ENCODE measurements around the gene PMEPA1.

PMEPA1 gene

GRCh38 chr20:57611586-57612311 is 98.1 kb downstream of the PMEPA1 start:
- Histone ChIP-seq H2BK5ac (ENCODE audit: low read length) (no peak overlapping the region), H3K4me3 (ENCODE audit: low read length in 2 of 2) (no peak overlapping the region), H3K23ac (ENCODE audit: low read depth, low read length, poor library complexity) (no peak overlapping the region), H3K9ac (ENCODE audit: low read depth, low read length, poor library complexity) (no peak overlapping the region), H3K4me1 (ENCODE audit: control insufficient read depth in 2 of 2, insufficient read depth in 1 of 2, low read depth in 1 of 2, low read length in 2 of 2) (peaks cover 0 to 1% of the 10 kb centered on the region in 2 donors), H3K36me3 (replicated peaks in 1 of 2; ENCODE audit: control insufficient read depth in 2 of 2, insufficient read depth in 2 of 2, low read length in 2 of 2) (no peaks in the 10 kb centered on the region), H2BK15ac (ENCODE audit: low read length) (no peak overlapping the region), H3K9me3 (replicated peaks in 1 of 2; ENCODE audit: control insufficient read depth in 2 of 2, insufficient read depth in 1 of 2, low read depth in 1 of 2, low read length in 2 of 2) (no peaks in the 10 kb centered on the region), H3K14ac (ENCODE audit: low read length) (no peak overlapping the region), H2AK5ac (ENCODE audit: low read depth, low read length) (peak overlapping the region; percentile 40), H3K4me2 (ENCODE audit: insufficient read depth, low read length, poor library complexity, severe bottlenecking) (no peak overlapping the region), H4K8ac (ENCODE audit: low read depth, low read length) (no peak overlapping the region), H3K27ac (replicated peaks; ENCODE audit: low read length) (no peak overlapping the region), H3K4ac (ENCODE audit: low read length) (no peak overlapping the region), H3K18ac (ENCODE audit: low read length) (no peak overlapping the region), H2AFZ (ENCODE audit: low read length) (no peak overlapping the region), H4K91ac (ENCODE audit: low read depth, low read length, poor library complexity) (no peak overlapping the region), H2BK12ac (ENCODE audit: low read length) (no peak overlapping the region), H3K79me1 (ENCODE audit: low read depth, low read length) (no peaks in the 10 kb centered on the region), H2BK120ac (ENCODE audit: low read depth, low read length) (no peak overlapping the region), H3K27me3 (ENCODE audit: control insufficient read depth in 3 of 3, insufficient read depth in 3 of 3, low read depth in 1 of 3, low read length in 3 of 3) (peaks cover 0 to 16% (median 0%) of the 10 kb centered on the region in 3 experiments)
- no CpG with 5 or more reads among the region's 18 CpGs for WGBS, 2 donors (ENCODE audit: extremely low coverage in 2 of 2, insufficient read length in 2 of 2, insufficient replicate concordance in 1 of 2)
- no peak for DNase-seq (ENCODE audit: low spot score)

- no CpG with 5 or more reads among the region's 18 CpGs for WGBS, 2 donors (ENCODE audit: extremely low coverage in 2 of 2, insufficient read length in 2 of 2, insufficient replicate concordance in 1 of 2)
- H3K27me3 ChIP-seq (ENCODE audit: control insufficient read depth in 3 of 3, insufficient read depth in 3 of 3, low read depth in 1 of 3, low read length in 3 of 3) = peaks cover 0 to 20% (median 0%) of the 10 kb centered on the region in 3 experiments
- no peak for DNase-seq (ENCODE audit: low spot score)
Observed at GRCh38 chr20:57610261-57610952, 99.4 kb downstream of the PMEPA1 start.

GRCh38 chr20:57609842-57610167 is 100.0 kb downstream of the PMEPA1 start:
- Histone ChIP-seq H3K23ac (ENCODE audit: low read depth, low read length, poor library complexity) (no peak overlapping the region), H3K4me1 (ENCODE audit: control insufficient read depth in 2 of 2, insufficient read depth in 1 of 2, low read depth in 1 of 2, low read length in 2 of 2) (peaks cover 0 to 1% of the 10 kb centered on the region in 2 donors), H3K18ac (ENCODE audit: low read length) (no peak overlapping the region), H2BK12ac (ENCODE audit: low read length) (no peak overlapping the region), H2BK15ac (ENCODE audit: low read length) (no peak overlapping the region), H2BK5ac (ENCODE audit: low read length) (no peak overlapping the region), H3K4ac (ENCODE audit: low read length) (no peak overlapping the region), H4K8ac (ENCODE audit: low read depth, low read length) (no peak overlapping the region), H3K79me1 (ENCODE audit: low read depth, low read length) (no peaks in the 10 kb centered on the region), H3K4me3 (ENCODE audit: low read length in 2 of 2) (no peak overlapping the region), H3K9me3 (replicated peaks in 1 of 2; ENCODE audit: control insufficient read depth in 2 of 2, insufficient read depth in 1 of 2, low read depth in 1 of 2, low read length in 2 of 2) (no peaks in the 10 kb centered on the region), H2BK120ac (ENCODE audit: low read depth, low read length) (no peak overlapping the region), H2AFZ (ENCODE audit: low read length) (no peak overlapping the region), H3K9ac (ENCODE audit: low read depth, low read length, poor library complexity) (no peak overlapping the region), H3K14ac (ENCODE audit: low read length) (no peak overlapping the region), H4K91ac (ENCODE audit: low read depth, low read length, poor library complexity) (no peak overlapping the region), H3K4me2 (ENCODE audit: insufficient read depth, low read length, poor library complexity, severe bottlenecking) (no peak overlapping the region), H3K36me3 (replicated peaks in 1 of 2; ENCODE audit: control insufficient read depth in 2 of 2, insufficient read depth in 2 of 2, low read length in 2 of 2) (no peaks in the 10 kb centered on the region), H3K27ac (replicated peaks; ENCODE audit: low read length) (no peak overlapping the region), H2AK5ac (ENCODE audit: low read depth, low read length) (no peak overlapping the region), H3K27me3 (ENCODE audit: control insufficient read depth in 3 of 3, insufficient read depth in 3 of 3, low read depth in 1 of 3, low read length in 3 of 3) (peaks cover 0 to 19% (median 0%) of the 10 kb centered on the region in 3 experiments)
- no CpG with 5 or more reads among the region's 8 CpGs for whole genome bisulfite sequencing, 2 donors (ENCODE audit: extremely low coverage in 2 of 2, insufficient read length in 2 of 2, insufficient replicate concordance in 1 of 2)
- DNase-seq (ENCODE audit: low spot score) = no peak

More at GRCh38 chr20:57610261-57610952, 99.4 kb downstream of the PMEPA1 start:
- Histone ChIP-seq H3K4ac (ENCODE audit: low read length) (no peak overlapping the region), H3K4me3 (ENCODE audit: low read length in 2 of 2) (no peak overlapping the region), H3K4me2 (ENCODE audit: insufficient read depth, low read length, poor library complexity, severe bottlenecking) (no peak overlapping the region), H3K36me3 (replicated peaks in 1 of 2; ENCODE audit: control insufficient read depth in 2 of 2, insufficient read depth in 2 of 2, low read length in 2 of 2) (no peaks in the 10 kb centered on the region), H2BK5ac (ENCODE audit: low read length) (no peak overlapping the region), H2BK12ac (ENCODE audit: low read length) (no peak overlapping the region), H2AK5ac (ENCODE audit: low read depth, low read length) (no peak overlapping the region), H3K9ac (ENCODE audit: low read depth, low read length, poor library complexity) (no peak overlapping the region), H2AFZ (ENCODE audit: low read length) (no peak overlapping the region), H4K8ac (ENCODE audit: low read depth, low read length) (no peak overlapping the region), H2BK15ac (ENCODE audit: low read length) (no peak overlapping the region), H2BK120ac (ENCODE audit: low read depth, low read length) (no peak overlapping the region), H3K23ac (ENCODE audit: low read depth, low read length, poor library complexity) (peak overlapping the region; percentile 44), H4K91ac (ENCODE audit: low read depth, low read length, poor library complexity) (no peak overlapping the region), H3K27ac (replicated peaks; ENCODE audit: low read length) (no peak overlapping the region), H3K14ac (ENCODE audit: low read length) (no peak overlapping the region), H3K4me1 (ENCODE audit: control insufficient read depth in 2 of 2, insufficient read depth in 1 of 2, low read depth in 1 of 2, low read length in 2 of 2) (peaks cover 0 to 1% of the 10 kb centered on the region in 2 donors), H3K79me1 (ENCODE audit: low read depth, low read length) (no peaks in the 10 kb centered on the region), H3K18ac (ENCODE audit: low read length) (peak overlapping the region; percentile 53), H3K9me3 (replicated peaks in 1 of 2; ENCODE audit: control insufficient read depth in 2 of 2, insufficient read depth in 1 of 2, low read depth in 1 of 2, low read length in 2 of 2) (no peaks in the 10 kb centered on the region)

GRCh38 chr20:57609086-57609841 is 100.6 kb downstream of the PMEPA1 start:
- H2BK120ac ChIP-seq (ENCODE audit: low read depth, low read length) = no peak overlapping the region
- no CpG with 5 or more reads among the region's 16 CpGs for WGBS, 2 donors (ENCODE audit: extremely low coverage in 2 of 2, insufficient read length in 2 of 2, insufficient replicate concordance in 1 of 2)
- H3K27ac ChIP-seq (replicated peaks; ENCODE audit: low read length) = no peak overlapping the region
- no peaks in the 10 kb centered on the region for H3K36me3 ChIP-seq (replicated peaks in 1 of 2; ENCODE audit: control insufficient read depth in 2 of 2, insufficient read depth in 2 of 2, low read length in 2 of 2)
- H3K4me3 ChIP-seq (ENCODE audit: low read length in 2 of 2) = peak overlapping the region in 1 of 2 donors; percentile 37
- H2BK12ac ChIP-seq (ENCODE audit: low read length) = no peak overlapping the region
- H3K4me2 ChIP-seq (ENCODE audit: insufficient read depth, low read length, poor library complexity, severe bottlenecking) = no peak overlapping the region
- H3K18ac ChIP-seq (ENCODE audit: low read length) = peak overlapping the region; percentile 72
- H3K79me1 ChIP-seq (ENCODE audit: low read depth, low read length) = no peaks in the 10 kb centered on the region
- no peak for DNase-seq (ENCODE audit: low spot score)
- H3K14ac ChIP-seq (ENCODE audit: low read length) = peak overlapping the region; percentile 14
- H2AK5ac ChIP-seq (ENCODE audit: low read depth, low read length) = peak overlapping the region; percentile 32
- H2AFZ ChIP-seq (ENCODE audit: low read length) = no peak overlapping the region
- no peak overlapping the region for H3K23ac ChIP-seq (ENCODE audit: low read depth, low read length, poor library complexity)
- H4K91ac ChIP-seq (ENCODE audit: low read depth, low read length, poor library complexity) = no peak overlapping the region
- H3K9me3 ChIP-seq (replicated peaks in 1 of 2; ENCODE audit: control insufficient read depth in 2 of 2, insufficient read depth in 1 of 2, low read depth in 1 of 2, low read length in 2 of 2) = no peaks in the 10 kb centered on the region
- H3K4ac ChIP-seq (ENCODE audit: low read length) = no peak overlapping the region
- H3K27me3 ChIP-seq (ENCODE audit: control insufficient read depth in 3 of 3, insufficient read depth in 3 of 3, low read depth in 1 of 3, low read length in 3 of 3) = peaks cover 0 to 21% (median 0%) of the 10 kb centered on the region in 3 experiments
- no peak overlapping the region for H4K8ac ChIP-seq (ENCODE audit: low read depth, low read length)
- H2BK5ac ChIP-seq (ENCODE audit: low read length) = no peak overlapping the region
- H3K4me1 ChIP-seq (ENCODE audit: control insufficient read depth in 2 of 2, insufficient read depth in 1 of 2, low read depth in 1 of 2, low read length in 2 of 2) = peaks cover 0 to 1% of the 10 kb centered on the region in 2 donors
- peak overlapping the region; percentile 27 for H3K9ac ChIP-seq (ENCODE audit: low read depth, low read length, poor library complexity)
- no peak overlapping the region for H2BK15ac ChIP-seq (ENCODE audit: low read length)
